Lung (tissue), 12 donors: ENCODE data around the gene SPDYC. TPM values are rescaled to one million over a fixed set of nuclear protein-coding genes. Genes with fewer than 3 reads are reported as not detected.

Experiments
- ATAC-seq: fragments of 200-7000 bp; cut with Tn5 transposase; one replicate; pipeline ENCODE4 v1.9.1; 2020; ENCODE audit warnings: moderate number of reproducible peaks; ENCODE audit not compliant: insufficient read depth, low FRiP score
- DNase-seq, 3 donors: peaks; one replicate each; pipeline ENCODE4 v3.0.0-alpha.2; 2013 to 2017
- H3K27ac ChIP-seq, 2 donors: one replicate each; pipeline ENCODE4 v1.5.1; 2013; ENCODE audit warnings: mild to moderate bottlenecking in 2 of 2, moderate library complexity in 2 of 2, control low read depth in 1 of 2, inconsistent platforms in 1 of 2, low read depth in 1 of 2, low read length in 1 of 2
- H3K27me3 ChIP-seq, 3 donors: one replicate each; pipeline ENCODE4 v1.5.1; 2013; ENCODE audit warnings: low read length in 2 of 3; ENCODE audit not compliant: control insufficient read depth in 3 of 3, insufficient read depth in 3 of 3
- H3K36me3 ChIP-seq, 4 donors: one replicate each; pipeline ENCODE4 v1.5.1; 2013; ENCODE audit warnings: low read length in 4 of 4, mild to moderate bottlenecking in 1 of 4, moderate library complexity in 1 of 4; ENCODE audit not compliant: control insufficient read depth in 4 of 4, insufficient read depth in 4 of 4
- H3K4me1 ChIP-seq, 5 donors: one replicate each; pipeline ENCODE4 v1.5.1; 2013; ENCODE audit warnings: low read length in 5 of 5, mild to moderate bottlenecking in 2 of 5, moderate library complexity in 1 of 5; ENCODE audit not compliant: control insufficient read depth in 5 of 5, insufficient read depth in 5 of 5
- H3K4me3 ChIP-seq: one replicate; pipeline ENCODE4 v1.5.1; 2013; ENCODE audit warnings: mild to moderate bottlenecking, control low read depth, moderate library complexity
- H3K9ac ChIP-seq, 2 donors: one replicate each; pipeline ENCODE4 v1.5.1; 2013; ENCODE audit warnings: low read length in 2 of 2, control low read depth in 1 of 2; ENCODE audit not compliant: insufficient read depth in 1 of 2
- H3K9me3 ChIP-seq, 4 donors: one replicate each; pipeline ENCODE4 v1.5.1; 2013; ENCODE audit warnings: low read length in 3 of 4, mild to moderate bottlenecking in 1 of 4, moderate library complexity in 1 of 4; ENCODE audit not compliant: control insufficient read depth in 4 of 4, insufficient read depth in 3 of 4
- CTCF ChIP-seq: IDR thresholded peaks from 2 replicates; pipeline ENCODE4 v1.5.1; 2012; ENCODE audit warnings: mild to moderate bottlenecking; ENCODE audit errors: control extremely low read depth, extremely low read depth
- WGBS, 2 donors: extraction: QIAGEN DNeasy Blood & Tissue Kit; methylation state at CpG; one replicate each; pipeline ENCODE4 v1.1.7; 2013; 5-methylcytosine and 5-hydroxymethylcytosine counted together
- polyA plus RNA-seq, 2 donors: library from polyadenylated mRNA; stranded (reverse); fragments of 200-250 nt; gene quantifications; one replicate each; pipeline ENCODE4 v1.2.1, GENCODE V29; 2013
- total RNA-seq, 2 donors: library from RNA; depleted of rRNA in 1 of 2; stranded (reverse); fragments of >200 nt in 1 of 2; gene quantifications; one replicate each; pipeline ENCODE4 v1.2.1, GENCODE V29; 2014 to 2021
- donor health status: control.
- donor health status: control.
- donor health status: Bipolar disorder and iron deficiency.
- donor health status: healthy.
- donor health status: DM: yes; HTN: yes; CAD: no.

The SPDYC gene
- total and polyA plus RNA-seq, 4 donors: not detected

- no peak for ATAC-seq
- Histone ChIP-seq H3K4me3 (no peak overlapping the region), H3K36me3 (peaks cover 0 to 12% (median under 1%) of the 10 kb centered on the region in 4 donors), H3K4me1 (peaks cover 0 to 5% (median 0%) of the 10 kb centered on the region in 5 donors), H3K9ac (no peak overlapping the region), H3K27me3 (no peaks in the 10 kb centered on the region), H3K9me3 (no peaks in the 10 kb centered on the region), H3K27ac (no peak overlapping the region)
- DNase-seq: peak in 1 of 3 donors; percentile 11
- 89 to 92% methylated on average over 24 of the region's 24 CpGs for whole genome bisulfite sequencing, 2 donors
- no peak for TF ChIP-seq CTCF
Measured at GRCh38 chr11:65215441-65216076, 45.5 kb downstream of the SPDYC start.

DNA sequence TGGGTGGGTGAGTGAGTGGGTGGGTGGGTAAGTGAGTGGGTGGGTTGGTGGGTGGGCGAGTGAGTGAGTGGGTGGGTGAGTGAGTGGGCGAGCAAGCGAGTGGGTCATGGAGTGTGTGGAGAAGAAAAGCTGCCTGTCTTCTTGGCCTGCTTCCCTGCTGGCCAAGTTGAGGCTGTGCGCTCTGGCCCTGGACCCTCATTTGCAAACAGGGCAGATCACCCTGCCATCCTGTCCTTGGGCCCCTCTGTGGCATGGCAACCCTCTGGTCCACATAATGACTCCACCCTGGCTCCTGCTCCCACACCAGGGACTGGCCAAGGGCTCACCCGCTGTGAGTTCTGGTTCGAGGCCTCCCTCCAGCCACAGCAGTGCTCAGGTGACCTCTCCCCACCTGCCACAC lies 46.8 kb downstream of the SPDYC start:
- Histone ChIP-seq H3K36me3 (peaks cover 0 to 2% (median 0%) of the 10 kb centered on the region in 4 donors), H3K9me3 (no peaks in the 10 kb centered on the region), H3K4me3 (no peak overlapping the region), H3K9ac (no peak overlapping the region), H3K27me3 (no peaks in the 10 kb centered on the region), H3K27ac (no peak overlapping the region), H3K4me1 (peaks cover 0 to 5% (median 0%) of the 10 kb centered on the region in 5 donors)
- DNase-seq: no peak
- 91 to 93% methylated on average over 6 of the region's 6 CpGs for WGBS, 2 donors
- ATAC-seq: no peak
- no peak for TF ChIP-seq CTCF

DNA sequence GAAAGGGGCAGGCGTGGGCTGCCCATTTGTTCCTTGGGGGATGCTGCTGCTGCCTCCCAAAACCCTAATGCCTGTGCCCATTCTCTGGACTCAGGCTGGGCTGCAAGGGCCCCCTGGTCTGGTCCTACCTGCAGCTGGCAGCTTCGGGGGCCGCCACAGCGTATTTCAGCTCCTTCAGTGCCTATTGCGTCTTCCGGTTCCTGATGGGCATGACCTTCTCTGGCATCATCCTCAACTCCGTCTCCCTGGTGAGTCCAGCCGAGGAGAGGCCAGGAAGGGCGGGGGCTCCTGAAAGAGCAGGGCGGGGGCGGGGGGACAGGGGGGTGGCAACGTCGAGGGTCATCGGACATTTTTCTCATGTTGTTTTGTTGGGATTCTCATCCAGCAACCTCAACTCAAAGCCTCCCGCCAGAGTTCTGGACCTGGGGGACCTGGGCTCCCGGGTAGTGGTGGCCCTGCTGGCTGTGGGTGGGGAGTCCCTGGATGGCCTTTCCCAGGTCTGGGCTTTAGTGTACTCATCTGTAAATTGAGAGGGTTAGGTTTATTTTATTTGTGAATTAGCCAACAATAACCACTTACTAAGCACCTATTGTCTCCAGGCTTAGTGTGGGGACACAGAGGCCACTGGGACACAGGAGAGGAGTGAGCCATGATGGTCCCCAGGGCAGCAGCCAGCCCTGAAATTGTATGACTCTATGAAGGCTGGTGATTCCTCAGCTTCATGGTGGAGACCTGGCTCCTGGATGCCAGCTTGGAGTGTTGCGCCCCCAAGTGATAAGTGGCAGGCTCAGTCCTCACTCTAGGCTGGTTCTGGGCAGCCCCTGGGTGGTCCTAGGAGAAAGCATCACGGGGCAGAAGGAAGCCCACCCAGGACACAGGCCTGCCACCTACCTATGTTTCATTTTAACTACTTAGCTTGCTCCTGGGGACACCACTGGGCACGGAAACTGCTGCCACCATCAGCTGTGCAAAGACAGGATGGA lies 47.7 kb downstream of the SPDYC start:
- no peak overlapping the region for H3K27ac ChIP-seq
- H3K27me3 ChIP-seq: no peaks in the 10 kb centered on the region
- no peaks in the 10 kb centered on the region for H3K9me3 ChIP-seq
- no peak for ATAC-seq
- no peak for DNase-seq
- no peak overlapping the region for H3K4me3 ChIP-seq
- H3K9ac ChIP-seq: no peak overlapping the region
- H3K4me1 ChIP-seq: peaks cover 0 to 4% (median 0%) of the 10 kb centered on the region in 5 donors
- TF ChIP-seq CTCF: no peak
- H3K36me3 ChIP-seq: peaks cover 0 to 2% (median 0%) of the 10 kb centered on the region in 4 donors
- 83 to 86% methylated on average over 19 of the region's 19 CpGs for WGBS, 2 donors
